Measurements from ENCODE around the gene WDR19. TPM values are rescaled to one million over a fixed set of nuclear protein-coding genes. Genes with fewer than 3 reads are reported as not detected.
"Not testable (repeated sequence)": the region's sequence is repeated elsewhere in the genome, so short reads cannot be mapped to it uniquely, and the experiment has no call there.

The WDR19 gene
- total RNA-seq, 4 donors from 2014 or later: 24.4 to 111 (median 25.2) TPM

DNA sequence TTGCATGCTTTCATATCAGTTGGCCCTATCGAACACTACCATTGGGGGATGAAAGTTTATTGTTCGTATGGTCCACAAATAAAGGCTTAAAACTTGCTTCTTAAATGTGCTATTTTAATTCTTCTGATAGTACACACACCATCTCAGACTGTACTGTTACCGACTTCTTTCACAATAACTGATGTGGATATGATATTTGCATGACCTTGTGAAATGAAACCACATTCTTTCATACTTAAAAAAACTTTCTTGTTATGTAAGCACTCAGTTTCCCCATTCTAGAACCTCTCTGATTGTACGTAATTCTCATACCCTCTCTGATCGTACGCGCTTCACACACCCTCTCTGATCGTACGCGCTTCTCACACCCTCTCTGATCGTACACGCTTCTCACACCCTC lies 12.0 kb upstream of the WDR19 start:
- TF ChIP-seq, protein P1, sequence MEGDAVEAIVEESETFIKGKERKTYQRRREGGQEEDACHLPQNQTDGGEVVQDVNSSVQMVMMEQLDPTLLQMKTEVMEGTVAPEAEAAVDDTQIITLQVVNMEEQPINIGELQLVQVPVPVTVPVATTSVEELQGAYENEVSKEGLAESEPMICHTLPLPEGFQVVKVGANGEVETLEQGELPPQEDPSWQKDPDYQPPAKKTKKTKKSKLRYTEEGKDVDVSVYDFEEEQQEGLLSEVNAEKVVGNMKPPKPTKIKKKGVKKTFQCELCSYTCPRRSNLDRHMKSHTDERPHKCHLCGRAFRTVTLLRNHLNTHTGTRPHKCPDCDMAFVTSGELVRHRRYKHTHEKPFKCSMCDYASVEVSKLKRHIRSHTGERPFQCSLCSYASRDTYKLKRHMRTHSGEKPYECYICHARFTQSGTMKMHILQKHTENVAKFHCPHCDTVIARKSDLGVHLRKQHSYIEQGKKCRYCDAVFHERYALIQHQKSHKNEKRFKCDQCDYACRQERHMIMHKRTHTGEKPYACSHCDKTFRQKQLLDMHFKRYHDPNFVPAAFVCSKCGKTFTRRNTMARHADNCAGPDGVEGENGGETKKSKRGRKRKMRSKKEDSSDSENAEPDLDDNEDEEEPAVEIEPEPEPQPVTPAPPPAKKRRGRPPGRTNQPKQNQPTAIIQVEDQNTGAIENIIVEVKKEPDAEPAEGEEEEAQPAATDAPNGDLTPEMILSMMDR (IDR thresholded peaks at IDR 0.05): no peak
- TF ChIP-seq POLR2AphosphoS5 (IDR thresholded peaks at IDR 0.05) (no peak), EP300 (IDR thresholded peaks at IDR 0.05) (no peak), POLR2A (IDR thresholded peaks at IDR 0.05) (no peak)
- H3K27ac ChIP-seq: no peak overlapping the region
- H3K9me3 ChIP-seq: no peaks in the 10 kb centered on the region
- 93% methylated on average over 12 of the region's 12 CpGs for WGBS
- DNase-seq (ENCODE audit: low spot score in 2 of 2): no peak
- H3K4me3 ChIP-seq: no peak overlapping the region
- no peaks in the 10 kb centered on the region for H3K4me1 ChIP-seq
- H3K36me3 ChIP-seq: no peaks in the 10 kb centered on the region
- no peaks in the 10 kb centered on the region for H3K27me3 ChIP-seq

DNA sequence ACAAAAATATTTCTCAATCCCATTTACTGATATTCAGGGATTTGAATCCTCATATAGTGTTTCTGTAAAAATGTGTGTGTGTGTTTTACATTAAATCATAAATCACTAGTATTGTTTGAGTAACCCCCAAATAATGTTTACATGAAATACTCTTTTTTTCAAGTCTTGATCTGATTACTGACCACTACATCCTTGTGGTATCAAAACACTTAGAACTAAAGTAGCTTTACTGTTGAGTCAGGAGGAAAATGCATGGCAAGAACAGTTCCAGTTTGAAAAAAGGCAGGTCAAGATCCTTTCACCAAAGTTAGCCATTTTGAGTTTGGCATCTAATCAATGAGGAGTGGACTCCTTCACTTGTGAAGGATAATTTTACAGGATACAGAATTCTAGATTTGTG lies 3.6 kb upstream of the WDR19 start:
- no peak for DNase-seq (ENCODE audit: low spot score in 2 of 2)
- Histone ChIP-seq H3K4me3 (no peak overlapping the region), H3K27me3 (no peaks in the 10 kb centered on the region), H3K36me3 (no peaks in the 10 kb centered on the region), H3K4me1 (peaks cover 13% of the 10 kb centered on the region), H3K27ac (no peak overlapping the region), H3K9me3 (no peaks in the 10 kb centered on the region)
- no peak for TF ChIP-seq POLR2AphosphoS5 (IDR thresholded peaks at IDR 0.05)
- TF ChIP-seq POLR2A (IDR thresholded peaks at IDR 0.05): no peak
- TF ChIP-seq, protein P1 (IDR thresholded peaks at IDR 0.05): no peak
- no peak for TF ChIP-seq EP300 (IDR thresholded peaks at IDR 0.05)

DNA sequence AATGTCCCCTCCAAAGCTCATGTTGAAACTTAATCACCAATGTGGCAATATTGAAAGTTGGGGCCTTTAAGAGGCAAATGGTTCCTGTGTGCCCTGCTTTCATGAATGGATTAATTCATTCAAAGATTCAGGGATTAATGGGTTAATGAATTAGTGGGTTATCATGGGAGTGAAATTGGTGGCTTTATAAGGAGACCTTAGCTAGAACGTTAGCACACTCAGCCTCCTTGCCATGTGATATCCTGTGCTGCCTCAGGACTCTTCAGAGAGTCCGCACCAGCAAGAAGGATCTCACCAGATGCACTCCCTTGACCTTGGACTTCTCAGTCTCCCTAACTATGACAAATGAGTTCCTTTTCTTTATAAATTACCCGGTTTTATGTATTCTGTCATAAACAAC lies 2.6 kb upstream of the WDR19 start:
- Histone ChIP-seq H3K4me1 (peaks cover 14% of the 10 kb centered on the region), H3K27me3 (no peaks in the 10 kb centered on the region), H3K9me3 (no peaks in the 10 kb centered on the region), H3K27ac (no peak overlapping the region), H3K36me3 (no peaks in the 10 kb centered on the region), H3K4me3 (no peak overlapping the region)
- no peak for DNase-seq (ENCODE audit: low spot score in 2 of 2)
- 63% methylated on average over 3 of the region's 3 CpGs for WGBS
- TF ChIP-seq, protein P1 (IDR thresholded peaks at IDR 0.05): no peak
- TF ChIP-seq POLR2A (IDR thresholded peaks at IDR 0.05) (no peak), EP300 (IDR thresholded peaks at IDR 0.05) (no peak)

DNA sequence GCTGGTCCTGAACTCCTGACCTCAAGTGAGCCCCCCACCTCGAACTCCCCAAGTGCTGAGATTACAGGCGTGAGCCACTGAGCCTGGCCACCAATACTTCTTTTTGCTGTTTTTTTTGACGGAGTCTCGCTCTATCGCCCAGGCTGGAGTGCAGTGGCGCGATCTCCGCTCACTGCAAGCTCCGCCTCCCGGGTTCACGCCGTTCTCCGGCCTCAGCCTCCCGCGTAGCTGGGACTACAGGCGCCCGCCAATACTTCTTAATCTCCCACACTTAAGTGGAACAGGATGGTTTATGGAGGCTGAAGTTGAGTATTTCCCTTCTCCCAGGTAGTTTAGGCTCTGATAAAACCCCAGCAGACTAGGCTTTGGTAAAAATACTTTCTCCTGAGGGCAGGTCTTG lies 1.7 kb upstream of the WDR19 start:
- H3K36me3 ChIP-seq; DNase-seq (ENCODE audit: low spot score in 2 of 2); H3K9me3 ChIP-seq; H3K27me3 ChIP-seq; H3K27ac ChIP-seq; H3K4me3 ChIP-seq: not testable (repeated sequence)
- peaks cover 14% of the 10 kb centered on the region for H3K4me1 ChIP-seq
- 95% methylated on average over 17 of the region's 17 CpGs for WGBS

DNA sequence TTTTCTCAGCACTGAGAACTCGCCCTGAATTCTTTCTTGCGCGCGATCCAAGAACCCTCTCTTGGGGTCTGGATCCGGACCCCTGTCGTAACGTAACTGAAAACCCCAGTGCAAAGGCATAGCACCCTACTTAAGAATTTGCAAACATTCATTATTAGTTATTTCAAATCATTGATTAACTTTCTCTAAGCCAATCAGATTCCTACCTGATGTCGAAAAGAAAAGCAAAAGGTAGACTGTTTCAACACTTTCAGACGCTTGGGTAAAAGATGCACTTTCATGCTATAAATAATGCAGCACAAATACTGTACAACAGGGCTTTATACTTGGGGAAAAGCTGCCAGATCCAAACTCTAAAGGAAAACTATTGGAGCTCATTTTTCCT lies 817 bp upstream of the WDR19 start:
- WGBS: 74% methylated on average over 9 of the region's 9 CpGs
- H3K27ac ChIP-seq: no peak overlapping the region
- TF ChIP-seq, protein P1 (IDR thresholded peaks at IDR 0.05): no peak
- TF ChIP-seq EP300 (IDR thresholded peaks at IDR 0.05) (no peak), POLR2AphosphoS5 (IDR thresholded peaks at IDR 0.05) (no peak), POLR2A (IDR thresholded peaks at IDR 0.05) (no peak)
- H3K36me3 ChIP-seq: no peaks in the 10 kb centered on the region
- peaks cover 14% of the 10 kb centered on the region for H3K4me1 ChIP-seq
- peak overlapping the region; percentile 94 for H3K4me3 ChIP-seq
- no peaks in the 10 kb centered on the region for H3K9me3 ChIP-seq
- no peak for DNase-seq (ENCODE audit: low spot score in 2 of 2)
- no peaks in the 10 kb centered on the region for H3K27me3 ChIP-seq

DNA sequence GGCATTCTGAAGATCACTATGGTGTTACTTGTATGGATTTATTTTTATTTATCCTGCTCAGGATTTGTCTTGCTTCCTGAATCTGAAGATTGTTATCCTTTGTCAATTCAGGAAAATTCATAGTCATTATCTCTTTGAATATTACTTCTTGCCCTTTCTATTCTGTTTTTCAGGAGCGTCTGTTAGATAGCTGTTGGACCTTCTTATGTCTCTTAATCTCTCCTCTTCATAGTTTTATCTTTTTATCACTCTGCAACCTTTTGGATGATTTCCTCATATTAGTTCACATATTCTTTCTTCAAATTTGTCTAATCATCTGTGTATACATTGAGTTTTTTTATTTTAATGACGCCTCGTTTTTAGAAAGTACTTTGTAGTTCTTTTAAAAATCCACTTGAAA lies 19.6 kb downstream of the WDR19 start:
- Histone ChIP-seq H3K9me3 (no peaks in the 10 kb centered on the region), H3K27ac (no peak overlapping the region), H3K27me3 (no peaks in the 10 kb centered on the region), H3K36me3 (peaks cover 49% of the 10 kb centered on the region), H3K4me3 (no peak overlapping the region), H3K4me1 (no peaks in the 10 kb centered on the region)
- WGBS: 96% methylated on average over 3 of the region's 3 CpGs
- DNase-seq (ENCODE audit: low spot score in 2 of 2): no peak
- TF ChIP-seq EP300 (IDR thresholded peaks at IDR 0.05): no peak
- TF ChIP-seq POLR2A (IDR thresholded peaks at IDR 0.05): no peak
- TF ChIP-seq, protein P1 (IDR thresholded peaks at IDR 0.05): no peak
- no peak for TF ChIP-seq POLR2AphosphoS5 (IDR thresholded peaks at IDR 0.05)

Data from suprapubic skin (tissue), 4 donors.